HG03460 (cell line): Measurements from ENCODE around the gene RHOF.
"Not testable (repeated sequence)": the region's sequence is repeated elsewhere in the genome, so short reads cannot be mapped to it uniquely, and the experiment has no call there.

Experiments used
- ATAC-seq: cut with Tn5 transposase; IDR thresholded peaks from one replicate; pipeline ENCODE4 v1.9.1; 2021; ENCODE audit not compliant: unreplicated experiment

RHOF gene

GRCh38 chr12:121750507-121750955, 43.0 kb downstream of the RHOF start:
- no peak for ATAC-seq

- ATAC-seq = no peak
Measured at GRCh38 chr12:121749267-121749666, 44.2 kb downstream of the RHOF start.

- ATAC-seq = no peak
Measured at GRCh38 chr12:121748571-121749265, 44.8 kb downstream of the RHOF start.

GRCh38 chr12:121748218-121748570, 45.3 kb downstream of the RHOF start:
- no peak for ATAC-seq

GRCh38 chr12:121745545-121745944, 47.9 kb downstream of the RHOF start:
- ATAC-seq = not testable (repeated sequence)

- no peak for ATAC-seq
Measured at GRCh38 chr12:121741743-121742142, 51.7 kb downstream of the RHOF start.

GRCh38 chr12:121740847-121741246, 52.6 kb downstream of the RHOF start:
- ATAC-seq = no peak

- ATAC-seq = no peak
Measured at GRCh38 chr12:121738340-121738858, 55.1 kb downstream of the RHOF start.

GRCh38 chr12:121733849-121734248, 59.6 kb downstream of the RHOF start:
- no peak for ATAC-seq

GRCh38 chr12:121731473-121731872, 62.0 kb downstream of the RHOF start:
- no peak for ATAC-seq

GRCh38 chr12:121729021-121729420, 64.5 kb downstream of the RHOF start:
- no peak for ATAC-seq
